PFSK-1 (cell line): ENCODE data around the gene STK39.

Source experiments
- POLR2AphosphoS5 ChIP-seq: IDR thresholded peaks from 2 replicates; pipeline ENCODE4 v1.6.1; 2012; ENCODE audit warnings: low read depth, mild to moderate bottlenecking, control low read depth, low read length, moderate library complexity
- SIN3A ChIP-seq: IDR thresholded peaks from 2 replicates; pipeline ENCODE4 v1.6.1; 2012; ENCODE audit warnings: mild to moderate bottlenecking, low read length, moderate library complexity, borderline replicate concordance; ENCODE audit not compliant: insufficient read depth
- TAF1 ChIP-seq: IDR thresholded peaks from 2 replicates; pipeline ENCODE4 v1.6.1; 2012; ENCODE audit warnings: low read length, control low read depth, borderline replicate concordance; ENCODE audit not compliant: insufficient read depth
- TF ChIP-seq, protein P1 (sequence below), 2 experiments: IDR thresholded peaks; 2 replicates each; pipeline versions ENCODE4 v1.6.1 to v1.8.0; 2011 to 2012; ENCODE audit warnings: low read depth in 2 of 2, low read length in 2 of 2, control low read depth in 1 of 2, inconsistent platforms in 1 of 2, mild to moderate bottlenecking in 1 of 2, moderate library complexity in 1 of 2; ENCODE audit not compliant: insufficient read depth in 1 of 2

GRCh38 chr2:167960089-167960747, 287.2 kb downstream of the STK39 start:
- no peak for TF ChIP-seq TAF1
- no peak for TF ChIP-seq POLR2AphosphoS5
- TF ChIP-seq, protein P1, sequence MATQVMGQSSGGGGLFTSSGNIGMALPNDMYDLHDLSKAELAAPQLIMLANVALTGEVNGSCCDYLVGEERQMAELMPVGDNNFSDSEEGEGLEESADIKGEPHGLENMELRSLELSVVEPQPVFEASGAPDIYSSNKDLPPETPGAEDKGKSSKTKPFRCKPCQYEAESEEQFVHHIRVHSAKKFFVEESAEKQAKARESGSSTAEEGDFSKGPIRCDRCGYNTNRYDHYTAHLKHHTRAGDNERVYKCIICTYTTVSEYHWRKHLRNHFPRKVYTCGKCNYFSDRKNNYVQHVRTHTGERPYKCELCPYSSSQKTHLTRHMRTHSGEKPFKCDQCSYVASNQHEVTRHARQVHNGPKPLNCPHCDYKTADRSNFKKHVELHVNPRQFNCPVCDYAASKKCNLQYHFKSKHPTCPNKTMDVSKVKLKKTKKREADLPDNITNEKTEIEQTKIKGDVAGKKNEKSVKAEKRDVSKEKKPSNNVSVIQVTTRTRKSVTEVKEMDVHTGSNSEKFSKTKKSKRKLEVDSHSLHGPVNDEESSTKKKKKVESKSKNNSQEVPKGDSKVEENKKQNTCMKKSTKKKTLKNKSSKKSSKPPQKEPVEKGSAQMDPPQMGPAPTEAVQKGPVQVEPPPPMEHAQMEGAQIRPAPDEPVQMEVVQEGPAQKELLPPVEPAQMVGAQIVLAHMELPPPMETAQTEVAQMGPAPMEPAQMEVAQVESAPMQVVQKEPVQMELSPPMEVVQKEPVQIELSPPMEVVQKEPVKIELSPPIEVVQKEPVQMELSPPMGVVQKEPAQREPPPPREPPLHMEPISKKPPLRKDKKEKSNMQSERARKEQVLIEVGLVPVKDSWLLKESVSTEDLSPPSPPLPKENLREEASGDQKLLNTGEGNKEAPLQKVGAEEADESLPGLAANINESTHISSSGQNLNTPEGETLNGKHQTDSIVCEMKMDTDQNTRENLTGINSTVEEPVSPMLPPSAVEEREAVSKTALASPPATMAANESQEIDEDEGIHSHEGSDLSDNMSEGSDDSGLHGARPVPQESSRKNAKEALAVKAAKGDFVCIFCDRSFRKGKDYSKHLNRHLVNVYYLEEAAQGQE (IDR thresholded peaks at IDR 0.05; ENCODE audit: insufficient read depth in 1 of 2, low read depth in 2 of 2, low read length in 2 of 2) = no peak
- TF ChIP-seq SIN3A = no peak
